CD4-positive, alpha-beta T cell treated with Interleukin-15 for 1 hour (primary cell): Measurements from ENCODE around the gene TATDN2.
"Not testable (repeated sequence)": the region's sequence is repeated elsewhere in the genome, so short reads cannot be mapped to it uniquely, and the experiment has no call there.

ENCODE experiments used
- DNase-seq: peaks from one replicate; pipeline ENCODE4 v3.0.0-alpha.2; 2020

The TATDN2 gene

DNA sequence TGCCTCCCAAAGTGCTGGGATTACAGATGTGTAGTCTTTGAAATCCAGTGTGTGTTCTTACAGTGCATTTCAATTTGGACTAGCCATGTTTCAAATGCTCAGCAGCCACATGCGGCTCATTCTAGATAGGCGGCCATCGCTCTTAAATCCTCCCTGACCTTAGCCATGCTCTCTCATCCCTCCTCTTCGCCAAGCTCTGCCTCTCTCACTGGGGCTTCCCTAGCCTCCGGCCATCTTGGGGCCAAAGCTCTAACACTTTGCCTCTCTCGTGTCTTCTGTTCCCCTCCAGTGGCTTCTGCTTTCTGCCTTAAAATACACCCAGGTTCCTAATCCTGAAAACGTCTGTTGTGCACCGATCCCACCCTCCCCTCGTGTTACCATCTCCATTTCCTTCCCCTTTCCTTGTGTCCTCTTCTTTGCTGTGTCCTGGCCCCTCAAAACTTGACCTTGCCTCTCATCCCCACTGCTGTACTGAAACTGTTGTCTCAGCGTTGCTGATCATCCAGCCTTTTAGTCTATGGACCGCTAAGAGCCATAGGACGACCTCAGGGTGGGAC, 45.8 kb downstream of the TATDN2 start:
- no peak for DNase-seq

DNA sequence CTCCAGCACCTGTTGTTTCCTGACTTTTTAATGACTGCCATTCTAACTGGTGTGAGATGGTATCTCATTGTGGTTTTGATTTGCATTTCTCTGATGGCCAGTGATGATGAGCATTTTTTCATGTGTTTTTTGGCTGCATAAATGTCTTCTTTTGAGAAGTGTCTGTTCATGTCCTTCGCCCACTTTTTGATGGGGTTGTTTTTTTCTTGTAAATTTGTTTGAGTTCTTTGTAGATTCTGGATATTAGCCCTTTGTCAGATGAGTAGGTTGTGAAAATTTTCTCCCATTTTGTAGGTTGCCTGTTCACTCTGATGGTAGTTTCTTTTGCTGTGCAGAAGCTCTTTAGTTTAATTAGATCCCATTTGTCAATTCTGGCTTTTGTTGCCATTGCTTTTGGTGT, 49.8 kb downstream of the TATDN2 start:
- not testable (repeated sequence) for DNase-seq

GRCh38 chr3:10299175-10299574, 50.9 kb downstream of the TATDN2 start:
- DNase-seq = no peak

- no peak for DNase-seq
Observed at GRCh38 chr3:10299679-10300078, 51.4 kb downstream of the TATDN2 start.

DNA sequence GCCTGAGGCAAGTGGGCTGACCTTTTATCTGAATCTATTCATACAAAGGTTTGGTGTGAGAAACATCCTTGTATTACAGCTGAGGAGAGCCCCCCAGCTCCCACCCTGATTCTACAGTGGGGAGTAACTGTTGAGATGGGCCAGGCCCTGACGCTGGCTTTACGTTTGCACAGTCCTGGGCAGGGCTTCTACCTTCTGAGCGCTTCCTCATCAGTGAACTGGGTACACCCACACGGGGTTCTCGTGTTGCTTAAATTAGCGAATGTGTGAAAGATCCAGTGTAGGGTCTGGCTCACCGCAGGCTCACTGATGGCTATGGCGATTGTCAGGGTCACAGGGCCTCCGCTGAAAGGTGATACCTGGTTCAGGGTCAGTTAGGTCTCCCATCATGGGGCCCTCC, 51.8 kb downstream of the TATDN2 start:
- DNase-seq = no peak

GRCh38 chr3:10303105-10303504, 54.8 kb downstream of the TATDN2 start:
- no peak for DNase-seq

GRCh38 chr3:10303785-10304184, 55.5 kb downstream of the TATDN2 start:
- DNase-seq = no peak

- DNase-seq = no peak
Observed at GRCh38 chr3:10304905-10305304, 56.6 kb downstream of the TATDN2 start.

- no peak for DNase-seq
Observed at GRCh38 chr3:10305331-10305902, 57.2 kb downstream of the TATDN2 start.

- DNase-seq = no peak
Observed at GRCh38 chr3:10306156-10306555, 57.9 kb downstream of the TATDN2 start.

- no peak for DNase-seq
Observed at GRCh38 chr3:10308678-10309077, 60.4 kb downstream of the TATDN2 start.

DNA sequence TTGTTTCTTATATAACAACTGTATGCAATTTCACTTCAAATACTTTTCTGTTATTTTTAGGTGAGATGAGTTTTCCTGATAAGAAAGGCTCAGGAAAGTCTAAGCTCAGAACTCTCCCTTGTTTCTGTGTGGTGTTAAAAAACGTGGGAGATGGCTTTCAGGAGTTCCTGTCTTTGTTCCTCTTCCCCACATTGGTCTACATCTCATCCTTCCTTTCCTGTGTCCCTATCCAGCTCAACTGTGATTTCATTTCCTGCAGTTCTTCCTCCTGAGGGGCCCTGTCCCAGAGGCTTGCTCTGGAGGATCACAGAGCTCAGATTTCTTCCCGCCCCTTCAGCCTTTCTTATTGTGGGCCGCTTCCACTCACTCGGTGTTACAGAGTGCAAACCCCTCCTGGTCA, 61.5 kb downstream of the TATDN2 start:
- DNase-seq = no peak

- DNase-seq = no peak
Observed at GRCh38 chr3:10310578-10310977, 62.3 kb downstream of the TATDN2 start.

GRCh38 chr3:10311710-10312109, 63.5 kb downstream of the TATDN2 start:
- no peak for DNase-seq

GRCh38 chr3:10312391-10312790, 64.1 kb downstream of the TATDN2 start:
- no peak for DNase-seq

- DNase-seq = no peak
Observed at GRCh38 chr3:10312861-10313260, 64.6 kb downstream of the TATDN2 start.

DNA sequence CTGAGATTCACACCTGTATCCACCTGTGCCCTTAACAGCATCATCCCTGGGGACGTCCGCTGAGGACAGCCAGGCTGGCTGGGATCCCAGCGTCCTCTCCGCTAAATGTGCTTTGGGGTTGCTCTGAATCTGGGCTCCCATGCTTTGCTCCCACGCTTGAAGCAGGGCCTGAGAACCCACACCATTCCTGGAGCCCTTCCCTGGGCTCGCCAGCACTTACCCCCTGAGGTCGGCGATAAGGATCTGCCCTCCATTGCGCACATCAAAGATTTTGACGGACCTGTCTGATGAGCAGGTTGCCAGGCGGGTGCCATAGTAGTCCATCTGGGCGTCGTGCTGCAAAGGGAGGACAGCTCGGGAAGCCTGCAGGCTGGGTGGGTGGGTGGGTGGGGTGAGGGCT, 66.8 kb downstream of the TATDN2 start:
- DNase-seq = no peak

DNA sequence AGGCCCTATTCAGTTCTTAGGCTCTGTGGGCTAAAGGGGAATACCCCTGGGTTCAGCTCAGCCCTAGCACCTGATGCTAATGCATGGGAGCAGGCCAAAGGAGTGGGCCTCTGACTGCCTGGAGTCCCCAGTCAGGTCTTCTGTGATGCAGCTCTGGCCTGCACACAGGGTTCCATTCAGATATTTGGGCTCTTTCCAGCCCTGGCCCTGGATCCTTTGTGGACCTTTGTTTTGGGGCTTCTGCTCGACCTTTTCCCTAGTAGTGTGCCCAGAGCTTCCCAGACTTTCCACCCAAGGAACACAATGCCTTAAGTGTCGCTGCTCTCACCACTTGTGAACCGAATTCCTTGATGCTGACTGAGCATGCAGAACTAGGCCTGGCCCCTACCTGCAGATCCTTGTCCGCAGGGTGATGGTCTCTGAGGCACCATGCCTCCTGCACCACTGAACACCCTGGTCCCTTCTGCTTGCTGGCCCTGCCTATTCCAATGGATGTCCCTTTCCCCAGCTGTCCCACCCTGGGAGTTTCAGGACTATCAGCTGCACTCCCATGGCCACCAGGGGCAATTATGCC, 67.6 kb downstream of the TATDN2 start:
- no peak for DNase-seq

GRCh38 chr3:10317311-10317960, 69.2 kb downstream of the TATDN2 start:
- DNase-seq = no peak

DNA sequence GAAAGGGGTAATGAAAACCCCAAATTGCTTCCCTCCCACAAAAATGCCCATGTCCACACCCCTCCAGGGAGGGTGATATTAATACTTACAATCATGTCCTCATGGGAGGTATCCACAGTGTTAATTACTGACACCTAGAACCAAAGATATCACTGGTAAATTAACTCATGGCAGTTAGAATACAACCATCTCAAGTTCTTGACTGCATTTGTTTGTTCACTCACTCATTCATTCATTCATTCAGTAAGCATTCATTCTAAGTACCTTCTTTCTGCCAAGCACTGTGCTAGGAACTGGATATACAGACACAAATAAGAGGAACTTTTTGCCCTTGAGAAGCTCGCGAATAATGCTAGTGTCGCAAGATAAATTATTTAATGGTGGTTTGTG, 69.7 kb downstream of the TATDN2 start:
- DNase-seq = no peak

- DNase-seq = no peak
Observed at GRCh38 chr3:10319251-10319650, 71.0 kb downstream of the TATDN2 start.

DNA sequence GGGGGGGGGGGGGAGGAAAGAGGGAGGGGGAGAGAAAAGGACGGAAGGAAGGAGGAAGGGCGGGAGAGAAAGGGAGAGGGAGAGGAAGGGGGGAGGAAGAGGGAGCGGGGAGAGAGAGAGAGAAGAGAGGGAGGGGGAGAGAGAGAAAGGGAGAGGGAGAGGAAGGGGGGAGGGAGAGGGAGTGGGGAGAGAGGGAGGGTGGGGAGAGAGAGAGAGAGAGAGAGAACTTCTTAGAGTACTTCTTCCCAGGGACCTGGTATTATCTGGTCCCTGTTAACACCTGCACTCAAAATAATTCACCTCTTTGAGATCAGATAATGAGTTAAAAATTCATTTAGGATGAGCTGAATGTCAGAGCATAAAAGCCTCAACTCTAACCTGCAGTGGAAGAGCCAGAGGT, 71.5 kb downstream of the TATDN2 start:
- no peak for DNase-seq

GRCh38 chr3:10320320-10320677, 72.0 kb downstream of the TATDN2 start:
- no peak for DNase-seq

DNA sequence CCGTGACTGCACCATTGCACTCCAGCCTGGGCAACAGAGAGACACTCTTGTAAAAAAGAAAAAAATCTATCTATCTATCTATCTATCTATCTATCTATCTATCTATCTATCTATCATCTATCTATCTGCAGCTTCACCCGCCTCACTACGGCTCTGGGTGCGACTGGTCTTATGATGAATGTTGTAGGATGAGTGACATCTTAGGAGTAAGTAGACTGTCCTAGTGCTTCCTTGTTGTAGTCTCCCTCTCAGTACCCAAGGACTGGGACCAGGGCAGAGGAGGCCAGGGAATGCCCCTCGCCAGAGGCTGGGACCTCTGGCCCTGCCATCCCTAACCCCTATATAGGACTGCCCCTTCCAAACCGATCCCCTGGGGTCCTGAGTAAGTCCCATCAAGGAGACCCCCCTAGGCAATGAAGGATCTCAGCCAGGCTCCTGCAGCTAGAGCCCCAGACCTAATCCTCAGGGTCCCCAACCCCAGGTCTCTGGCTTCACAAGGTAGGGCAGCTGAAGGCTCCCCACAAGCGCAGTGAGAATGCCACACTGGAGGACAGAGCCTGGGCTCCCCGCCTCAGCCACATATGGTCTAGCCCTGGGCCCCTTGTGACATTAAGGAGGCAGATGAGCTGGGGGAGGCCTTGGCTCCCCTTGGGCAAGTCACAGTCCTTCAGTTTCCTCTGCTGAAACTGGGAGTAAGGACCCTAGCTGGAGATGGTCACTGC, 73.5 kb downstream of the TATDN2 start:
- DNase-seq = no peak
